SK-N-MC (cell line): Measurements from ENCODE around the gene CARD9.

Source experiments
- DNase-seq: peaks from one replicate; pipeline ENCODE4 v3.0.0-alpha.2; 2011; ENCODE audit warnings: low read depth, low spot score
- H3K27ac ChIP-seq: fragments of 200-600 bp; sonication (generic); 2 replicates; pipeline ENCODE4 v1.5.1; 2016; ENCODE audit warnings: mixed run types
- H3K36me3 ChIP-seq: fragments of 200-600 bp; sonication (generic); 2 replicates; pipeline ENCODE4 v1.6.1; 2017; ENCODE audit warnings: antibody characterized with exemption, low read length, mixed read lengths; ENCODE audit not compliant: insufficient read depth
- H3K4me3 ChIP-seq: fragments of 200-600 bp; sonication (generic); 2 replicates; pipeline ENCODE4 v1.5.1; 2016
- H3K9ac ChIP-seq: fragments of 200-600 bp; sonication (generic); 2 replicates; pipeline ENCODE4 v1.8.0; 2017; ENCODE audit warnings: mixed run types, mixed read lengths; ENCODE audit not compliant: insufficient read length
- H3K9me3 ChIP-seq: fragments of 200-600 bp; sonication (generic); 2 replicates; pipeline ENCODE4 v1.6.1; 2017; ENCODE audit warnings: low read depth, mild to moderate bottlenecking, antibody characterized with exemption, low read length, moderate library complexity, mixed read lengths
- EZH2 ChIP-seq: fragments of 200-600 bp; sonication (generic); IDR thresholded peaks from one replicate; pipeline ENCODE4 v1.6.1; 2017; ENCODE audit warnings: antibody characterized with exemption
- FOXP2 ChIP-seq: optimal IDR thresholded peaks from 2 replicates; pipeline ENCODE3; 2011; ENCODE audit warnings: mild to moderate bottlenecking, moderate library complexity; ENCODE audit not compliant: insufficient read depth; ENCODE audit errors: extremely low read length, control extremely low read depth
- POLR2AphosphoS5 ChIP-seq: IDR thresholded peaks from 2 replicates; pipeline ENCODE4 v1.6.1; 2012; ENCODE audit warnings: mild to moderate bottlenecking, low read depth, low read length, borderline replicate concordance

CARD9 gene

GRCh38 chr9:136373300-136374182 lies at the start of gene CARD9:
TSS of gene CARD9 (minus strand) at chr9:136373669. CDS start at chr9:136372078, 1,591 bp downstream.
- no peak within 1 kb of the TSS for H3K9ac ChIP-seq
- H3K4me3 ChIP-seq: no peak within 1 kb of the TSS
- H3K27ac ChIP-seq: peak within 1 kb of the TSS; percentile 73; the same call in 1 of the 2 replicates
- no peak for DNase-seq
- no peaks in the 10 kb centered on the region for H3K9me3 ChIP-seq
- no peaks in the 10 kb centered on the region for H3K36me3 ChIP-seq
- TF ChIP-seq FOXP2: no peak
- no peak for TF ChIP-seq EZH2
- TF ChIP-seq POLR2AphosphoS5: no peak; the same call in 1 of the 2 replicates

DNA sequence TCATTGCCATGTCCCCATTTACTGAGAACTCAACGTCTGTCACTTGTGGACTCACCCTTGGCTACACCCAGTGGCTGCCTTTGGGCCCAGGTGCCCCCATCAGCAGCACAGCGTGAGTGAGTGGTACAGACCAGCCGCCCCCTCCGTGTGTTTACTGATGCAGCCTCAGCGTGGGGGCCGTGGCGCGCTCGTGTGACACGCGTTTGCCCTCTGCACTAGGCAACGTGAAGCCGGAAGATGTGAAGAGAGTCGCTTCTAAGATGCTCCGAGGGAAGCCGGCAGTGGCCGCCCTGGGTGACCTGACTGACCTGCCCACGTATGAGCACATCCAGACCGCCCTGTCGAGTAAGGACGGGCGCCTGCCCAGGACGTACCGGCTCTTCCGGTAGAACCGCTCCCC lies 49.4 kb upstream of the CARD9 start:
- no peak for DNase-seq
- no peak overlapping the region for H3K9ac ChIP-seq
- H3K27ac ChIP-seq: no peak overlapping the region
- no peaks in the 10 kb centered on the region for H3K9me3 ChIP-seq
- H3K36me3 ChIP-seq: peaks cover 56% of the 10 kb centered on the region; the same call in 1 of the 2 replicates
- H3K4me3 ChIP-seq: no peak overlapping the region
- TF ChIP-seq FOXP2: no peak
- no peak for TF ChIP-seq POLR2AphosphoS5
- no peak for TF ChIP-seq EZH2

DNA sequence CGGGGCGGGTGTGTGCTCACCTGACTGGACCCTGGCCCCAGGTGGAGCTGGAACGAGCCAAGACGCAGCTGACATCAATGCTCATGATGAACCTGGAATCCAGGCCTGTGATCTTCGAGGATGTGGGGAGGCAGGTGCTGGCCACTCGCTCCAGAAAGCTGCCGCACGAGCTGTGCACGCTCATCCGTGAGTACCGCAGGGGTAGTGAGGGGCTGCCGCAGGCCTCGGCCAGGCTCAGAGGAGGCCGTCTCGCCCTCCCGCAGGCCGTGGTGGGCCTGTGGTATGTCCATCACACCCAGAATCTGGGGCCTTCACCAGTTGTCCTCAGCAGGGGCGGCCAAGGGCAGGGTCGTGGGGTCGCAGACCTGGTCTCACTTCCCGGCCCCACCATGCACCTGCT lies 48.3 kb upstream of the CARD9 start:
- TF ChIP-seq EZH2 (no peak), FOXP2 (no peak), POLR2AphosphoS5 (no peak)
- no peak overlapping the region for H3K9ac ChIP-seq
- no peaks in the 10 kb centered on the region for H3K9me3 ChIP-seq
- H3K27ac ChIP-seq: no peak overlapping the region
- no peak for DNase-seq
- H3K36me3 ChIP-seq: peaks cover 63% of the 10 kb centered on the region; the same call in 1 of the 2 replicates
- H3K4me3 ChIP-seq: no peak overlapping the region

DNA sequence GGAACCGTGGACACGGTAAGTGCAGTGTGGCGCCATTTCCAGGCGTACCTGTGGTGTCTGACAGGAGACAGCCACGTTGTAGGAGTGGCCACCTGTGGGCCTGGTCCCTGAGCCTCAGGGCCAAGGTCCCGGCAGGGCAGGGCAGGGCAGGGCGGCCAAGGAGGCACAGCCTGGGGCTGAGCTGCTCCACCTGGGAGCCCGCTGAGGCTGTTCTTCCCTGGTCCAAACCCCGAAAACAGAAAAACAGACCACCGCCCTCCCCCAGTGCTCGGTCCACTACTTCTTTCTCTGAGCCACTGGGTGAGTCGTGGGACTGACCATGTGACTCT lies 45.6 kb upstream of the CARD9 start:
- H3K27ac ChIP-seq: no peak overlapping the region
- no peak for DNase-seq
- no peaks in the 10 kb centered on the region for H3K9me3 ChIP-seq
- peaks cover 82% of the 10 kb centered on the region for H3K36me3 ChIP-seq
- no peak overlapping the region for H3K9ac ChIP-seq
- H3K4me3 ChIP-seq: no peak overlapping the region
- TF ChIP-seq POLR2AphosphoS5: no peak
- no peak for TF ChIP-seq FOXP2
- TF ChIP-seq EZH2: no peak

DNA sequence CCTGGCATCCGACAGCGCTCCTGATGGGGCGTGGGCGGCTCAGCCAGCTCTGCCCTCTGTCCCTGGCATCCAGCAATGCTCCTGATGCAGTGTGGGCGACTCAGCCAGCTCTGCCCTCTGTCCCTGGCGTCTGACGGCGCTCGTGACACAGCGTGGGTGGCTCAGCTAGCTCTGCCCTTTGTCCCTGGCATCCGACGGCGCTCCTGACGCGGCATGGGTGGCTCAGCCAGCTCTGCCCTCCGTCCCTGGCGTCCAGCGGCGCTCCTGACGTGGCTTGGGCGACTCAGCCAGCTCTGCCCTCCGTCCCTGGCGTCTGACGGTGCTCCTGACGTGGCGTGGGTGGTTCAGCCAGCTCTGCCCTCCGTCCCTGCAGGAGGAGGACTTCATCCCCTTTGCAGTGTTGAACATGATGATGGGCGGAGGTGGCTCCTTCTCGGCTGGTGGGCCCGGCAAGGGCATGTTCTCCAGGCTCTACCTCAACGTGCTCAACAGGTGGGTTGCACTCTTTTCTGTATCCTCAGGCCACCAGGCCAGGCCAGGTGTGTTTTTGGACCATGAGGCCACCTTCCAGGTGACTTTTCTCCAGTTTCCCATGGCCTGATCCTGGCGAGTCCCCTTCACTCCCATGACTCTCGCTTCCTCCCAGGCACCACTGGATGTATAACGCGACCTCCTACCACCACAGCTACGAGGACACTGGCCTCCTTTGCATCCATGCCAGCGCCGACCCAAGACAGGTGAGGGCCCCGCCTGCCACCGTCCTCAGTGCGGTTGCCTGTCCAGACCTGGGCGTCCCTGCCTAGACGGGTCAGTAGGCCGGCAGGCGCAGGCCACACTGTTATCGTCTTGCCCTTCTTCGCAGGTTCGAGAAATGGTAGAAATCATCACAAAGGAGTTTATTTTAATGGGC lies 45.0 kb upstream of the CARD9 start:
- no peak overlapping the region for H3K9ac ChIP-seq
- no peak overlapping the region for H3K4me3 ChIP-seq
- no peaks in the 10 kb centered on the region for H3K9me3 ChIP-seq
- TF ChIP-seq EZH2 (no peak), FOXP2 (no peak), POLR2AphosphoS5 (no peak)
- peaks cover 84% of the 10 kb centered on the region for H3K36me3 ChIP-seq
- H3K27ac ChIP-seq: no peak overlapping the region
- no peak for DNase-seq

- TF ChIP-seq FOXP2: no peak
- TF ChIP-seq POLR2AphosphoS5: no peak
- no peak for TF ChIP-seq EZH2
- Histone ChIP-seq H3K36me3 (peaks cover 85% of the 10 kb centered on the region), H3K27ac (no peak overlapping the region), H3K9ac (no peak overlapping the region), H3K9me3 (no peaks in the 10 kb centered on the region), H3K4me3 (no peak overlapping the region)
- DNase-seq: no peak
Observed at GRCh38 chr9:136416914-136417313, 43.4 kb upstream of the CARD9 start.

- Histone ChIP-seq H3K9me3 (no peaks in the 10 kb centered on the region), H3K9ac (no peak overlapping the region), H3K27ac (no peak overlapping the region), H3K36me3 (peaks cover 85% of the 10 kb centered on the region), H3K4me3 (no peak overlapping the region)
- DNase-seq: no peak
- no peak for TF ChIP-seq FOXP2
- TF ChIP-seq EZH2: no peak
- no peak for TF ChIP-seq POLR2AphosphoS5
Observed at GRCh38 chr9:136416427-136416826, 43.0 kb upstream of the CARD9 start.

- Histone ChIP-seq H3K9ac (no peak overlapping the region), H3K36me3 (peaks cover 59% of the 10 kb centered on the region), H3K4me3 (no peak overlapping the region), H3K27ac (no peak overlapping the region), H3K9me3 (no peaks in the 10 kb centered on the region)
- TF ChIP-seq POLR2AphosphoS5: no peak
- TF ChIP-seq EZH2: no peak
- TF ChIP-seq FOXP2: no peak
- no peak for DNase-seq
Observed at GRCh38 chr9:136412962-136413361, 39.5 kb upstream of the CARD9 start.
